Measurements from ENCODE around the gene HSPB6.

DNA sequence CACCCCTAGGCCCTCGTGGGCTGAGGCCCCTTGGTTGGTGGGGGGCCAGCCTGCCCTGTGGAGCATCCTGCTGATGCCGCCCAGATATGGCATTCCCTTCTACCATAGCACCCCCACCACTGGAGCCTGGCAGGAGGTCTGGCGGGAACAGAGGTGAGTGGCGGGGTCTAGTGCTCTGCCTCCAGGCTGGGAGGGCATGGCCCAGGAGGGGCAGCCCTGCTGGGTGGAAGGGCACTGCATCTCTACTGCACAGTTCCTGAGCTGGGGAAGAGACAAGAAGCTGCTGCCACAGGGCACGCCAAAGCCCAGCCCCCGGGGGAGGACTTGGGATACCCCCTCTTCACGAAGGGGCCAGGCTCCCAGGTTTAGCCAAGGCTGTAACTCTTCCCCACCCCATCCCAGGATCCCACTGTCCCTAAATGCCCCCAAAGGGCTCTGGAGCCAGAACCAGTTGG, 41.4 kb downstream of the HSPB6 start:
- TF ChIP-seq CTCF (IDR thresholded peaks at IDR 0.05): no peak
- no peak for TF ChIP-seq RCOR1 (IDR thresholded peaks at IDR 0.05; ENCODE audit: low read length)
- TF ChIP-seq, protein P1, sequence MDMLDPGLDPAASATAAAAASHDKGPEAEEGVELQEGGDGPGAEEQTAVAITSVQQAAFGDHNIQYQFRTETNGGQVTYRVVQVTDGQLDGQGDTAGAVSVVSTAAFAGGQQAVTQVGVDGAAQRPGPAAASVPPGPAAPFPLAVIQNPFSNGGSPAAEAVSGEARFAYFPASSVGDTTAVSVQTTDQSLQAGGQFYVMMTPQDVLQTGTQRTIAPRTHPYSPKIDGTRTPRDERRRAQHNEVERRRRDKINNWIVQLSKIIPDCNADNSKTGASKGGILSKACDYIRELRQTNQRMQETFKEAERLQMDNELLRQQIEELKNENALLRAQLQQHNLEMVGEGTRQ (IDR thresholded peaks at IDR 0.05; ENCODE audit: borderline replicate concordance, low read depth, low read length): no peak
- TF ChIP-seq MAX (IDR thresholded peaks at IDR 0.05; ENCODE audit: low read depth): no peak
- TF ChIP-seq POLR2AphosphoS5 (IDR thresholded peaks at IDR 0.05; ENCODE audit: low read depth, low read length): no peak
- TF ChIP-seq TAF1 (IDR thresholded peaks at IDR 0.05; ENCODE audit: borderline replicate concordance, low read depth, low read length): no peak
- TF ChIP-seq EP300 (IDR thresholded peaks at IDR 0.05; ENCODE audit: borderline replicate concordance in 1 of 2, low read depth in 1 of 2, low read length in 1 of 2): no peak
- no peak for TF ChIP-seq MEF2A (IDR thresholded peaks at IDR 0.05; ENCODE audit: borderline replicate concordance, low read depth)
- TF ChIP-seq GATA2 (CRISPR knock-in tag; IDR thresholded peaks at IDR 0.05): no peak
- TF ChIP-seq, protein P2, sequence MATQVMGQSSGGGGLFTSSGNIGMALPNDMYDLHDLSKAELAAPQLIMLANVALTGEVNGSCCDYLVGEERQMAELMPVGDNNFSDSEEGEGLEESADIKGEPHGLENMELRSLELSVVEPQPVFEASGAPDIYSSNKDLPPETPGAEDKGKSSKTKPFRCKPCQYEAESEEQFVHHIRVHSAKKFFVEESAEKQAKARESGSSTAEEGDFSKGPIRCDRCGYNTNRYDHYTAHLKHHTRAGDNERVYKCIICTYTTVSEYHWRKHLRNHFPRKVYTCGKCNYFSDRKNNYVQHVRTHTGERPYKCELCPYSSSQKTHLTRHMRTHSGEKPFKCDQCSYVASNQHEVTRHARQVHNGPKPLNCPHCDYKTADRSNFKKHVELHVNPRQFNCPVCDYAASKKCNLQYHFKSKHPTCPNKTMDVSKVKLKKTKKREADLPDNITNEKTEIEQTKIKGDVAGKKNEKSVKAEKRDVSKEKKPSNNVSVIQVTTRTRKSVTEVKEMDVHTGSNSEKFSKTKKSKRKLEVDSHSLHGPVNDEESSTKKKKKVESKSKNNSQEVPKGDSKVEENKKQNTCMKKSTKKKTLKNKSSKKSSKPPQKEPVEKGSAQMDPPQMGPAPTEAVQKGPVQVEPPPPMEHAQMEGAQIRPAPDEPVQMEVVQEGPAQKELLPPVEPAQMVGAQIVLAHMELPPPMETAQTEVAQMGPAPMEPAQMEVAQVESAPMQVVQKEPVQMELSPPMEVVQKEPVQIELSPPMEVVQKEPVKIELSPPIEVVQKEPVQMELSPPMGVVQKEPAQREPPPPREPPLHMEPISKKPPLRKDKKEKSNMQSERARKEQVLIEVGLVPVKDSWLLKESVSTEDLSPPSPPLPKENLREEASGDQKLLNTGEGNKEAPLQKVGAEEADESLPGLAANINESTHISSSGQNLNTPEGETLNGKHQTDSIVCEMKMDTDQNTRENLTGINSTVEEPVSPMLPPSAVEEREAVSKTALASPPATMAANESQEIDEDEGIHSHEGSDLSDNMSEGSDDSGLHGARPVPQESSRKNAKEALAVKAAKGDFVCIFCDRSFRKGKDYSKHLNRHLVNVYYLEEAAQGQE (IDR thresholded peaks at IDR 0.05; ENCODE audit: low read depth, low read length): no peak
- TF ChIP-seq FOSL2 (IDR thresholded peaks at IDR 0.05; ENCODE audit: borderline replicate concordance, low read depth): no peak
- TF ChIP-seq, protein P3, sequence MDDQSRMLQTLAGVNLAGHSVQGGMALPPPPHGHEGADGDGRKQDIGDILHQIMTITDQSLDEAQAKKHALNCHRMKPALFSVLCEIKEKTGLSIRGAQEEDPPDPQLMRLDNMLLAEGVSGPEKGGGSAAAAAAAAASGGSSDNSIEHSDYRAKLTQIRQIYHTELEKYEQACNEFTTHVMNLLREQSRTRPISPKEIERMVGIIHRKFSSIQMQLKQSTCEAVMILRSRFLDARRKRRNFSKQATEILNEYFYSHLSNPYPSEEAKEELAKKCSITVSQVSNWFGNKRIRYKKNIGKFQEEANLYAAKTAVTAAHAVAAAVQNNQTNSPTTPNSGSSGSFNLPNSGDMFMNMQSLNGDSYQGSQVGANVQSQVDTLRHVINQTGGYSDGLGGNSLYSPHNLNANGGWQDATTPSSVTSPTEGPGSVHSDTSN (IDR thresholded peaks at IDR 0.05): no peak
- no peak for TF ChIP-seq YY1 (IDR thresholded peaks at IDR 0.05; ENCODE audit: low read depth)
- no peak for TF ChIP-seq RXRA (IDR thresholded peaks at IDR 0.05; ENCODE audit: borderline replicate concordance, low read depth)

Data from SK-N-SH (cell line).